Karpas-422 (cell line): ENCODE measurements around the gene SUSD4. TPM values are rescaled to one million over a fixed set of nuclear protein-coding genes. Genes with fewer than 3 reads are reported as not detected.

ENCODE experiments used
- DNase-seq: peaks from one replicate; pipeline ENCODE4 v3.0.0-alpha.2; 2015
- H2AFZ ChIP-seq: fragments of 200-600 bp; sonication (generic); 2 replicates; pipeline ENCODE4 v1.6.1; 2014; ENCODE audit warnings: antibody characterized with exemption, low read length, mixed read lengths
- H3K27ac ChIP-seq: fragments of 200-600 bp; sonication (generic); 2 replicates; pipeline ENCODE4 v1.5.1; 2014; ENCODE audit warnings: mild to moderate bottlenecking, low read length, moderate library complexity
- H3K27me3 ChIP-seq: fragments of 200-600 bp; sonication (generic); 2 replicates; pipeline ENCODE4 v1.6.1; 2014; ENCODE audit warnings: low read length, mixed read lengths
- H3K36me3 ChIP-seq: fragments of 200-600 bp; sonication (generic); 2 replicates; pipeline ENCODE4 v1.6.1; 2014; ENCODE audit warnings: low read length, mixed read lengths; ENCODE audit not compliant: insufficient read depth
- H3K4me1 ChIP-seq: fragments of 200-600 bp; sonication (generic); 2 replicates; pipeline ENCODE4 v1.6.1; 2014; ENCODE audit warnings: mild to moderate bottlenecking, low read length, mixed read lengths
- H3K4me2 ChIP-seq: fragments of 200-600 bp; sonication (generic); 2 replicates; pipeline ENCODE4 v1.6.1; 2014; ENCODE audit warnings: low read length, low read depth, mild to moderate bottlenecking; ENCODE audit not compliant: poor library complexity, severe bottlenecking
- H3K4me3 ChIP-seq: fragments of 200-600 bp; sonication (generic); 2 replicates; pipeline ENCODE4 v1.5.1; 2014; ENCODE audit warnings: mild to moderate bottlenecking, antibody characterized with exemption, low read length, mixed read lengths
- H3K79me2 ChIP-seq: fragments of 200-600 bp; sonication (generic); 2 replicates; pipeline ENCODE4 v1.6.1; 2014; ENCODE audit warnings: mild to moderate bottlenecking, low read length, mixed read lengths
- H3K9ac ChIP-seq: fragments of 200-600 bp; sonication (generic); 2 replicates; pipeline ENCODE4 v1.6.0; 2014; ENCODE audit warnings: low read length
- H3K9me2 ChIP-seq: fragments of 200-600 bp; sonication (generic), shearing (Covaris generic); replicated peaks from 2 replicates; pipeline ENCODE4 v1.6.0; 2014; ENCODE audit warnings: mild to moderate bottlenecking, low read length, moderate library complexity; ENCODE audit not compliant: insufficient read depth
- H3K9me3 ChIP-seq: fragments of 300-700, 200-600 bp; sonication (generic); 2 replicates; pipeline ENCODE4 v1.6.1; 2014; ENCODE audit warnings: low read length, mixed read lengths
- H4K20me1 ChIP-seq: fragments of 200-600 bp; sonication (generic); 2 replicates; pipeline ENCODE4 v1.6.1; 2014; ENCODE audit warnings: mild to moderate bottlenecking, antibody characterized with exemption, low read length, low read depth; ENCODE audit not compliant: insufficient read depth
- total RNA-seq: library from RNA; depleted of rRNA; stranded (reverse); fragments of >200 nt; shearing (Covaris generic); gene quantifications from 2 replicates; pipeline ENCODE4 v1.2.3, GENCODE V29; 2014; ENCODE audit warnings: low replicate concordance

Gene SUSD4
- total RNA-seq, 1 experiment from 2014 or later = 0.34 TPM

- Histone ChIP-seq H2AFZ (no peak overlapping the region), H4K20me1 (no peaks in the 10 kb centered on the region), H3K4me1 (peaks cover 48% of the 10 kb centered on the region), H3K9me3 (no peaks in the 10 kb centered on the region), H3K36me3 (no peaks in the 10 kb centered on the region), H3K4me2 (peak overlapping the region; percentile 68), H3K4me3 (peak overlapping the region; percentile 31; the same call in 1 of the 2 replicates), H3K79me2 (no peaks in the 10 kb centered on the region), H3K9ac (0 out of 2 replicates have a peak overlapping the region, but pooled peaks have one; percentile 41), H3K9me2 (no peaks in the 10 kb centered on the region), H3K27ac (no peak overlapping the region), H3K27me3 (no peaks in the 10 kb centered on the region)
- no peak for DNase-seq
Measured at GRCh38 chr1:223339861-223340260, 24.1 kb downstream of the SUSD4 start.

GRCh38 chr1:223338811-223339746, 24.9 kb downstream of the SUSD4 start:
- peak overlapping the region; percentile 68 for H3K4me2 ChIP-seq
- H3K9ac ChIP-seq = no peak overlapping the region
- H3K36me3 ChIP-seq = no peaks in the 10 kb centered on the region
- no peaks in the 10 kb centered on the region for H3K9me2 ChIP-seq
- no peak overlapping the region for H3K4me3 ChIP-seq
- H4K20me1 ChIP-seq = no peaks in the 10 kb centered on the region
- H3K9me3 ChIP-seq = no peaks in the 10 kb centered on the region
- no peak for DNase-seq
- no peak overlapping the region for H2AFZ ChIP-seq
- H3K79me2 ChIP-seq = no peaks in the 10 kb centered on the region
- H3K4me1 ChIP-seq = peaks cover 48% of the 10 kb centered on the region
- no peaks in the 10 kb centered on the region for H3K27me3 ChIP-seq
- H3K27ac ChIP-seq = no peak overlapping the region

GRCh38 chr1:223337174-223337869, 26.7 kb downstream of the SUSD4 start:
- H3K79me2 ChIP-seq = no peaks in the 10 kb centered on the region
- no peak for DNase-seq
- H3K27ac ChIP-seq = no peak overlapping the region
- no peaks in the 10 kb centered on the region for H3K9me3 ChIP-seq
- H3K36me3 ChIP-seq = no peaks in the 10 kb centered on the region
- H2AFZ ChIP-seq = no peak overlapping the region
- H3K27me3 ChIP-seq = no peaks in the 10 kb centered on the region
- H3K9me2 ChIP-seq = no peaks in the 10 kb centered on the region
- no peak overlapping the region for H3K9ac ChIP-seq
- peaks cover 58% of the 10 kb centered on the region for H3K4me1 ChIP-seq
- H3K4me2 ChIP-seq = no peak overlapping the region
- H3K4me3 ChIP-seq = no peak overlapping the region
- H4K20me1 ChIP-seq = no peaks in the 10 kb centered on the region

GRCh38 chr1:223334156-223334555, 29.8 kb downstream of the SUSD4 start:
- no peak overlapping the region for H3K27ac ChIP-seq
- DNase-seq = no peak
- no peak overlapping the region for H3K4me3 ChIP-seq
- no peaks in the 10 kb centered on the region for H4K20me1 ChIP-seq
- no peaks in the 10 kb centered on the region for H3K27me3 ChIP-seq
- H2AFZ ChIP-seq = no peak overlapping the region
- H3K9me2 ChIP-seq = no peaks in the 10 kb centered on the region
- no peaks in the 10 kb centered on the region for H3K36me3 ChIP-seq
- no peak overlapping the region for H3K4me2 ChIP-seq
- H3K9me3 ChIP-seq = no peaks in the 10 kb centered on the region
- H3K9ac ChIP-seq = no peak overlapping the region
- H3K79me2 ChIP-seq = no peaks in the 10 kb centered on the region
- H3K4me1 ChIP-seq = peaks cover 28% of the 10 kb centered on the region

- Histone ChIP-seq H2AFZ (no peak overlapping the region), H3K36me3 (no peaks in the 10 kb centered on the region), H3K9ac (no peak overlapping the region), H3K79me2 (no peaks in the 10 kb centered on the region), H3K4me2 (no peak overlapping the region), H3K4me3 (no peak overlapping the region), H3K9me2 (no peaks in the 10 kb centered on the region), H4K20me1 (no peaks in the 10 kb centered on the region), H3K27me3 (no peaks in the 10 kb centered on the region), H3K4me1 (peaks cover 16% of the 10 kb centered on the region), H3K9me3 (no peaks in the 10 kb centered on the region), H3K27ac (no peak overlapping the region)
- no peak for DNase-seq
Measured at GRCh38 chr1:223332997-223333396, 31.0 kb downstream of the SUSD4 start.

GRCh38 chr1:223331929-223332328, 32.0 kb downstream of the SUSD4 start:
- H3K27ac ChIP-seq = no peak overlapping the region
- no peaks in the 10 kb centered on the region for H3K27me3 ChIP-seq
- no peak overlapping the region for H2AFZ ChIP-seq
- H3K4me3 ChIP-seq = no peak overlapping the region
- no peaks in the 10 kb centered on the region for H4K20me1 ChIP-seq
- no peak overlapping the region for H3K4me2 ChIP-seq
- H3K9me3 ChIP-seq = no peaks in the 10 kb centered on the region
- peaks cover 10% of the 10 kb centered on the region for H3K4me1 ChIP-seq
- H3K9ac ChIP-seq = no peak overlapping the region
- no peaks in the 10 kb centered on the region for H3K9me2 ChIP-seq
- no peaks in the 10 kb centered on the region for H3K36me3 ChIP-seq
- no peak for DNase-seq
- no peaks in the 10 kb centered on the region for H3K79me2 ChIP-seq

GRCh38 chr1:223331301-223331700, 32.7 kb downstream of the SUSD4 start:
- Histone ChIP-seq H3K9me2 (no peaks in the 10 kb centered on the region), H4K20me1 (no peaks in the 10 kb centered on the region), H3K4me3 (no peak overlapping the region), H2AFZ (no peak overlapping the region), H3K79me2 (no peaks in the 10 kb centered on the region), H3K27me3 (no peaks in the 10 kb centered on the region), H3K4me1 (peaks cover 10% of the 10 kb centered on the region), H3K9ac (no peak overlapping the region), H3K27ac (no peak overlapping the region), H3K9me3 (no peaks in the 10 kb centered on the region), H3K4me2 (no peak overlapping the region), H3K36me3 (no peaks in the 10 kb centered on the region)
- DNase-seq = no peak

- no peaks in the 10 kb centered on the region for H4K20me1 ChIP-seq
- no peaks in the 10 kb centered on the region for H3K9me3 ChIP-seq
- H3K27ac ChIP-seq = no peak overlapping the region
- H3K4me3 ChIP-seq = no peak overlapping the region
- H3K9me2 ChIP-seq = no peaks in the 10 kb centered on the region
- H3K4me1 ChIP-seq = peaks cover 10% of the 10 kb centered on the region
- DNase-seq = no peak
- H3K27me3 ChIP-seq = no peaks in the 10 kb centered on the region
- H3K4me2 ChIP-seq = no peak overlapping the region
- no peaks in the 10 kb centered on the region for H3K79me2 ChIP-seq
- no peak overlapping the region for H2AFZ ChIP-seq
- no peak overlapping the region for H3K9ac ChIP-seq
- H3K36me3 ChIP-seq = no peaks in the 10 kb centered on the region
Measured at GRCh38 chr1:223330466-223330865, 33.5 kb downstream of the SUSD4 start.
